Measurements from ENCODE around the gene RNF31. TPM values are rescaled to one million over a fixed set of nuclear protein-coding genes. Genes with fewer than 3 reads are reported as not detected.

The RNF31 gene
- polyA plus RNA-seq, 1 of the 3 experiments (the other 2 are of a cell fraction) = 19.2 TPM

GRCh38 chr14:24177891-24178290 is 30.6 kb downstream of the RNF31 start:
- Histone ChIP-seq H3K36me3 (replicated peaks in 1 of 2; ENCODE audit: control insufficient read depth in 1 of 2, insufficient read depth in 2 of 2, low read length in 1 of 2) (peaks cover 4 to 59% of the 10 kb centered on the region in 2 experiments), H4K20me1 (ENCODE audit: insufficient read depth) (no peaks in the 10 kb centered on the region), H2AFZ (ENCODE audit: low read depth) (no peak overlapping the region), H3K27me3 (ENCODE audit: insufficient read depth) (no peaks in the 10 kb centered on the region), H3K27ac (ENCODE audit: low read depth in 2 of 2, low read length in 1 of 2) (no peak overlapping the region; a peak in 1 of 4 replicates), H3F3A (replicated peaks; ENCODE audit: insufficient read depth) (peaks cover 11% of the 10 kb centered on the region), H3K4me1 (ENCODE audit: control insufficient read depth in 1 of 2, insufficient read depth in 2 of 2, low read depth in 1 of 2, low read length in 1 of 2) (peaks cover 0 to 19% of the 10 kb centered on the region in 2 experiments; a peak in 2 of 4 replicates), H3K9me2 (no peaks in the 10 kb centered on the region), H3K4me2 (no peak overlapping the region), H3K9me3 (no peaks in the 10 kb centered on the region), H3K79me2 (ENCODE audit: insufficient read depth) (no peaks in the 10 kb centered on the region), H3K4me3 (ENCODE audit: low read depth in 2 of 2, low read length in 1 of 2) (no peak overlapping the region), H3K9ac (no peak overlapping the region)
- ChIA-PET POLR2A (interaction anchor here (1.8 to 2.4 kb wide), 2 partner anchors 10 to 17 kb away, joined by 10 read pairs; partner anchors contain the start of genes IPO4 and IRF9), CTCF (interaction anchor here (0.9 to 2.0 kb wide), 2 partner anchors 17 to 18 kb away, joined by 3 to 11 read pairs; partner anchors contain the start of genes IRF9 and TM9SF1)
- 98% methylated on average over 8 of the region's 14 CpGs for WGBS (ENCODE audit: low lambda C conversion rate)
- DNase-seq = no peak
- TF ChIP-seq RXRA (IDR thresholded peaks at IDR 0.05; ENCODE audit: borderline replicate concordance, low read depth) (no peak), RAD21 (IDR thresholded peaks at IDR 0.05; ENCODE audit: low read length) (no peak), MEF2A (IDR thresholded peaks at IDR 0.05; ENCODE audit: borderline replicate concordance, low read depth) (no peak), FOSL2 (IDR thresholded peaks at IDR 0.05; ENCODE audit: borderline replicate concordance, low read depth) (no peak), CHD2 (IDR thresholded peaks at IDR 0.05; ENCODE audit: low read length, partially characterized antibody) (no peak), GATA2 (CRISPR knock-in tag; IDR thresholded peaks at IDR 0.05) (no peak), EZH2phosphoT487 (IDR thresholded peaks at IDR 0.05; ENCODE audit: borderline replicate concordance, low read depth) (no peak), ZBTB33 (IDR thresholded peaks at IDR 0.05; ENCODE audit: borderline replicate concordance, low read depth) (no peak), TEAD4 (IDR thresholded peaks at IDR 0.05; ENCODE audit: borderline replicate concordance, insufficient read depth) (no peak), MXI1 (IDR thresholded peaks at IDR 0.05; ENCODE audit: low read depth, low read length) (no peak), YY1 (IDR thresholded peaks at IDR 0.05; ENCODE audit: low read depth) (no peak), POLR2AphosphoS5 (IDR thresholded peaks at IDR 0.05; ENCODE audit: low read depth, low read length) (no peak), GABPA (IDR thresholded peaks at IDR 0.05; ENCODE audit: low read depth) (no peak)
- TF ChIP-seq, protein P1, sequence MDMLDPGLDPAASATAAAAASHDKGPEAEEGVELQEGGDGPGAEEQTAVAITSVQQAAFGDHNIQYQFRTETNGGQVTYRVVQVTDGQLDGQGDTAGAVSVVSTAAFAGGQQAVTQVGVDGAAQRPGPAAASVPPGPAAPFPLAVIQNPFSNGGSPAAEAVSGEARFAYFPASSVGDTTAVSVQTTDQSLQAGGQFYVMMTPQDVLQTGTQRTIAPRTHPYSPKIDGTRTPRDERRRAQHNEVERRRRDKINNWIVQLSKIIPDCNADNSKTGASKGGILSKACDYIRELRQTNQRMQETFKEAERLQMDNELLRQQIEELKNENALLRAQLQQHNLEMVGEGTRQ (IDR thresholded peaks at IDR 0.05; ENCODE audit: borderline replicate concordance, low read depth, low read length) = no peak
- TF ChIP-seq, protein P2, sequence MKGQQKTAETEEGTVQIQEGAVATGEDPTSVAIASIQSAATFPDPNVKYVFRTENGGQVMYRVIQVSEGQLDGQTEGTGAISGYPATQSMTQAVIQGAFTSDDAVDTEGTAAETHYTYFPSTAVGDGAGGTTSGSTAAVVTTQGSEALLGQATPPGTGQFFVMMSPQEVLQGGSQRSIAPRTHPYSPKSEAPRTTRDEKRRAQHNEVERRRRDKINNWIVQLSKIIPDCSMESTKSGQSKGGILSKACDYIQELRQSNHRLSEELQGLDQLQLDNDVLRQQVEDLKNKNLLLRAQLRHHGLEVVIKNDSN (IDR thresholded peaks at IDR 0.05; ENCODE audit: borderline replicate concordance, low read depth) = no peak
- TF ChIP-seq, protein P3, sequence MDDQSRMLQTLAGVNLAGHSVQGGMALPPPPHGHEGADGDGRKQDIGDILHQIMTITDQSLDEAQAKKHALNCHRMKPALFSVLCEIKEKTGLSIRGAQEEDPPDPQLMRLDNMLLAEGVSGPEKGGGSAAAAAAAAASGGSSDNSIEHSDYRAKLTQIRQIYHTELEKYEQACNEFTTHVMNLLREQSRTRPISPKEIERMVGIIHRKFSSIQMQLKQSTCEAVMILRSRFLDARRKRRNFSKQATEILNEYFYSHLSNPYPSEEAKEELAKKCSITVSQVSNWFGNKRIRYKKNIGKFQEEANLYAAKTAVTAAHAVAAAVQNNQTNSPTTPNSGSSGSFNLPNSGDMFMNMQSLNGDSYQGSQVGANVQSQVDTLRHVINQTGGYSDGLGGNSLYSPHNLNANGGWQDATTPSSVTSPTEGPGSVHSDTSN (IDR thresholded peaks at IDR 0.05) = no peak
- TF ChIP-seq, protein P4, sequence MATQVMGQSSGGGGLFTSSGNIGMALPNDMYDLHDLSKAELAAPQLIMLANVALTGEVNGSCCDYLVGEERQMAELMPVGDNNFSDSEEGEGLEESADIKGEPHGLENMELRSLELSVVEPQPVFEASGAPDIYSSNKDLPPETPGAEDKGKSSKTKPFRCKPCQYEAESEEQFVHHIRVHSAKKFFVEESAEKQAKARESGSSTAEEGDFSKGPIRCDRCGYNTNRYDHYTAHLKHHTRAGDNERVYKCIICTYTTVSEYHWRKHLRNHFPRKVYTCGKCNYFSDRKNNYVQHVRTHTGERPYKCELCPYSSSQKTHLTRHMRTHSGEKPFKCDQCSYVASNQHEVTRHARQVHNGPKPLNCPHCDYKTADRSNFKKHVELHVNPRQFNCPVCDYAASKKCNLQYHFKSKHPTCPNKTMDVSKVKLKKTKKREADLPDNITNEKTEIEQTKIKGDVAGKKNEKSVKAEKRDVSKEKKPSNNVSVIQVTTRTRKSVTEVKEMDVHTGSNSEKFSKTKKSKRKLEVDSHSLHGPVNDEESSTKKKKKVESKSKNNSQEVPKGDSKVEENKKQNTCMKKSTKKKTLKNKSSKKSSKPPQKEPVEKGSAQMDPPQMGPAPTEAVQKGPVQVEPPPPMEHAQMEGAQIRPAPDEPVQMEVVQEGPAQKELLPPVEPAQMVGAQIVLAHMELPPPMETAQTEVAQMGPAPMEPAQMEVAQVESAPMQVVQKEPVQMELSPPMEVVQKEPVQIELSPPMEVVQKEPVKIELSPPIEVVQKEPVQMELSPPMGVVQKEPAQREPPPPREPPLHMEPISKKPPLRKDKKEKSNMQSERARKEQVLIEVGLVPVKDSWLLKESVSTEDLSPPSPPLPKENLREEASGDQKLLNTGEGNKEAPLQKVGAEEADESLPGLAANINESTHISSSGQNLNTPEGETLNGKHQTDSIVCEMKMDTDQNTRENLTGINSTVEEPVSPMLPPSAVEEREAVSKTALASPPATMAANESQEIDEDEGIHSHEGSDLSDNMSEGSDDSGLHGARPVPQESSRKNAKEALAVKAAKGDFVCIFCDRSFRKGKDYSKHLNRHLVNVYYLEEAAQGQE (IDR thresholded peaks at IDR 0.05; ENCODE audit: low read depth, low read length) = no peak
- TF ChIP-seq, protein P5, sequence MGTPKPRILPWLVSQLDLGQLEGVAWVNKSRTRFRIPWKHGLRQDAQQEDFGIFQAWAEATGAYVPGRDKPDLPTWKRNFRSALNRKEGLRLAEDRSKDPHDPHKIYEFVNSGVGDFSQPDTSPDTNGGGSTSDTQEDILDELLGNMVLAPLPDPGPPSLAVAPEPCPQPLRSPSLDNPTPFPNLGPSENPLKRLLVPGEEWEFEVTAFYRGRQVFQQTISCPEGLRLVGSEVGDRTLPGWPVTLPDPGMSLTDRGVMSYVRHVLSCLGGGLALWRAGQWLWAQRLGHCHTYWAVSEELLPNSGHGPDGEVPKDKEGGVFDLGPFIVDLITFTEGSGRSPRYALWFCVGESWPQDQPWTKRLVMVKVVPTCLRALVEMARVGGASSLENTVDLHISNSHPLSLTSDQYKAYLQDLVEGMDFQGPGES (IDR thresholded peaks at IDR 0.05; ENCODE audit: low read depth, low read length) = no peak

Measured in SK-N-SH (cell line).